Stimulated activated CD4-positive, alpha-beta T cell treated with anti-CD3 and anti-CD28 coated beads, Interleukin-15, amount 100 ng/mL, for 24 hours (primary cell): ENCODE results near the gene MAP3K20.
"Not testable (repeated sequence)": the region's sequence is repeated elsewhere in the genome, so short reads cannot be mapped to it uniquely, and the experiment has no call there.

Experiments
- DNase-seq: peaks from one replicate; pipeline ENCODE4 v3.0.0-alpha.2; 2020

MAP3K20 gene

GRCh38 chr2:173128132-173128531 is 52.5 kb downstream of the MAP3K20 start:
- not testable (repeated sequence) for DNase-seq

GRCh38 chr2:173130496-173131465 is 55.1 kb downstream of the MAP3K20 start:
- no peak for DNase-seq

GRCh38 chr2:173132531-173132930 is 56.9 kb downstream of the MAP3K20 start:
- no peak for DNase-seq

- DNase-seq: peak; percentile 11
Measured at GRCh38 chr2:173134703-173135102, 59.1 kb downstream of the MAP3K20 start.

GRCh38 chr2:173136067-173136466 is 60.4 kb downstream of the MAP3K20 start:
- DNase-seq: no peak

- DNase-seq: no peak
Measured at GRCh38 chr2:173136599-173136998, 61.0 kb downstream of the MAP3K20 start.

GRCh38 chr2:173137610-173138009 is 62.0 kb downstream of the MAP3K20 start:
- no peak for DNase-seq

- no peak for DNase-seq
Measured at GRCh38 chr2:173138962-173139361, 63.3 kb downstream of the MAP3K20 start.

GRCh38 chr2:173141666-173142065 is 66.0 kb downstream of the MAP3K20 start:
- DNase-seq: no peak

GRCh38 chr2:173145454-173145853 is 69.8 kb downstream of the MAP3K20 start:
- no peak for DNase-seq

GRCh38 chr2:173146590-173146989 is 70.9 kb downstream of the MAP3K20 start:
- no peak for DNase-seq

GRCh38 chr2:173148520-173148919 is 72.9 kb downstream of the MAP3K20 start:
- no peak for DNase-seq

- DNase-seq: peak; percentile 61
Measured at GRCh38 chr2:173149491-173149890, 73.8 kb downstream of the MAP3K20 start.

- no peak for DNase-seq
Measured at GRCh38 chr2:173150087-173150486, 74.4 kb downstream of the MAP3K20 start.

GRCh38 chr2:173150963-173151362 is 75.3 kb downstream of the MAP3K20 start:
- no peak for DNase-seq

- no peak for DNase-seq
Measured at GRCh38 chr2:173151671-173152401, 76.2 kb downstream of the MAP3K20 start.

GRCh38 chr2:173153301-173153885 is 77.7 kb downstream of the MAP3K20 start:
- no peak for DNase-seq

GRCh38 chr2:173157676-173158293 is 82.1 kb downstream of the MAP3K20 start:
- no peak for DNase-seq

- DNase-seq: no peak
Measured at GRCh38 chr2:173159791-173160463, 84.3 kb downstream of the MAP3K20 start.

GRCh38 chr2:173160618-173161017 is 85.0 kb downstream of the MAP3K20 start:
- no peak for DNase-seq

GRCh38 chr2:173161040-173161439 is 85.4 kb downstream of the MAP3K20 start:
- no peak for DNase-seq

GRCh38 chr2:173161507-173161906 is 85.9 kb downstream of the MAP3K20 start:
- DNase-seq: no peak
